Measurements from ENCODE around the gene MAP7D1. TPM values are rescaled to one million over a fixed set of nuclear protein-coding genes. Genes with fewer than 3 reads are reported as not detected.
A peak's percentile ranks its signal among the peaks of the same experiment; 100 is the strongest.

Gene MAP7D1
- total and polyA plus RNA-seq, 2 of the 13 experiments (the other 11 are each of a cell fraction or from before 2014, with no cell fraction given): 5.6 to 7.2 TPM

- TF ChIP-seq IRF1 (CRISPR knock-in tag; IDR thresholded peaks at IDR 0.05; ENCODE audit: low read depth) (no peak), ZNF367 (CRISPR knock-in tag; IDR thresholded peaks at IDR 0.05; ENCODE audit: borderline replicate concordance) (no peak), ELF1 (CRISPR knock-in tag; IDR thresholded peaks at IDR 0.05) (no peak), ZNF768 (CRISPR knock-in tag; IDR thresholded peaks at IDR 0.05) (no peak), FLYWCH1 (CRISPR knock-in tag; IDR thresholded peaks at IDR 0.05) (no peak), MXI1 (IDR thresholded peaks at IDR 0.05; ENCODE audit: borderline replicate concordance, low read depth, low read length) (peak; percentile 47; the same call in 1 of the 3 replicates), ZNF773 (CRISPR knock-in tag; IDR thresholded peaks at IDR 0.05; ENCODE audit: borderline replicate concordance) (no peak), AHR (CRISPR knock-in tag; IDR thresholded peaks at IDR 0.05) (no peak), THYN1 (CRISPR knock-in tag; IDR thresholded peaks at IDR 0.05; ENCODE audit: borderline replicate concordance, low read depth) (no peak; the same call in 1 of the 2 replicates), NKX3-1 (CRISPR knock-in tag; IDR thresholded peaks at IDR 0.05) (no peak), ZNF552 (CRISPR knock-in tag; IDR thresholded peaks at IDR 0.05; ENCODE audit: borderline replicate concordance) (no peak), TBL1XR1 (IDR thresholded peaks at IDR 0.05; ENCODE audit: borderline replicate concordance, low read length, partially characterized antibody) (no peak), THAP7 (CRISPR knock-in tag; IDR thresholded peaks at IDR 0.05) (no peak), SALL1 (CRISPR knock-in tag; IDR thresholded peaks at IDR 0.05) (peak; percentile 75), ZBTB46 (CRISPR knock-in tag; IDR thresholded peaks at IDR 0.05; ENCODE audit: borderline replicate concordance) (no peak), ZBTB42 (CRISPR knock-in tag; IDR thresholded peaks at IDR 0.05) (no peak)
- TF ChIP-seq, protein P1, sequence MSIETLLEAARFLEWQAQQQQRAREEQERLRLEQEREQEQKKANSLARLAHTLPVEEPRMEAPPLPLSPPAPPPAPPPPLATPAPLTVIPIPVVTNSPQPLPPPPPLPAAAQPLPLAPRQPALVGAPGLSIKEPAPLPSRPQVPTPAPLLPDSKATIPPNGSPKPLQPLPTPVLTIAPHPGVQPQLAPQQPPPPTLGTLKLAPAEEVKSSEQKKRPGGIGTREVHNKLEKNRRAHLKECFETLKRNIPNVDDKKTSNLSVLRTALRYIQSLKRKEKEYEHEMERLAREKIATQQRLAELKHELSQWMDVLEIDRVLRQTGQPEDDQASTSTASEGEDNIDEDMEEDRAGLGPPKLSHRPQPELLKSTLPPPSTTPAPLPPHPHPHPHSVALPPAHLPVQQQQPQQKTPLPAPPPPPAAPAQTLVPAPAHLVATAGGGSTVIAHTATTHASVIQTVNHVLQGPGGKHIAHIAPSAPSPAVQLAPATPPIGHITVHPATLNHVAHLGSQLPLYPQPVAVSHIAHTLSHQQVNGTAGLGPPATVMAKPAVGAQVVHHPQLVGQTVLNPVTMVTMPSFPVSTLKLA (IDR thresholded peaks at IDR 0.05): no peak
- TF ChIP-seq, protein P2, sequence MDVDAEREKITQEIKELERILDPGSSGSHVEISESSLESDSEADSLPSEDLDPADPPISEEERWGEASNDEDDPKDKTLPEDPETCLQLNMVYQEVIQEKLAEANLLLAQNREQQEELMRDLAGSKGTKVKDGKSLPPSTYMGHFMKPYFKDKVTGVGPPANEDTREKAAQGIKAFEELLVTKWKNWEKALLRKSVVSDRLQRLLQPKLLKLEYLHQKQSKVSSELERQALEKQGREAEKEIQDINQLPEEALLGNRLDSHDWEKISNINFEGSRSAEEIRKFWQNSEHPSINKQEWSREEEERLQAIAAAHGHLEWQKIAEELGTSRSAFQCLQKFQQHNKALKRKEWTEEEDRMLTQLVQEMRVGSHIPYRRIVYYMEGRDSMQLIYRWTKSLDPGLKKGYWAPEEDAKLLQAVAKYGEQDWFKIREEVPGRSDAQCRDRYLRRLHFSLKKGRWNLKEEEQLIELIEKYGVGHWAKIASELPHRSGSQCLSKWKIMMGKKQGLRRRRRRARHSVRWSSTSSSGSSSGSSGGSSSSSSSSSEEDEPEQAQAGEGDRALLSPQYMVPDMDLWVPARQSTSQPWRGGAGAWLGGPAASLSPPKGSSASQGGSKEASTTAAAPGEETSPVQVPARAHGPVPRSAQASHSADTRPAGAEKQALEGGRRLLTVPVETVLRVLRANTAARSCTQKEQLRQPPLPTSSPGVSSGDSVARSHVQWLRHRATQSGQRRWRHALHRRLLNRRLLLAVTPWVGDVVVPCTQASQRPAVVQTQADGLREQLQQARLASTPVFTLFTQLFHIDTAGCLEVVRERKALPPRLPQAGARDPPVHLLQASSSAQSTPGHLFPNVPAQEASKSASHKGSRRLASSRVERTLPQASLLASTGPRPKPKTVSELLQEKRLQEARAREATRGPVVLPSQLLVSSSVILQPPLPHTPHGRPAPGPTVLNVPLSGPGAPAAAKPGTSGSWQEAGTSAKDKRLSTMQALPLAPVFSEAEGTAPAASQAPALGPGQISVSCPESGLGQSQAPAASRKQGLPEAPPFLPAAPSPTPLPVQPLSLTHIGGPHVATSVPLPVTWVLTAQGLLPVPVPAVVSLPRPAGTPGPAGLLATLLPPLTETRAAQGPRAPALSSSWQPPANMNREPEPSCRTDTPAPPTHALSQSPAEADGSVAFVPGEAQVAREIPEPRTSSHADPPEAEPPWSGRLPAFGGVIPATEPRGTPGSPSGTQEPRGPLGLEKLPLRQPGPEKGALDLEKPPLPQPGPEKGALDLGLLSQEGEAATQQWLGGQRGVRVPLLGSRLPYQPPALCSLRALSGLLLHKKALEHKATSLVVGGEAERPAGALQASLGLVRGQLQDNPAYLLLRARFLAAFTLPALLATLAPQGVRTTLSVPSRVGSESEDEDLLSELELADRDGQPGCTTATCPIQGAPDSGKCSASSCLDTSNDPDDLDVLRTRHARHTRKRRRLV (CRISPR knock-in tag; IDR thresholded peaks at IDR 0.05): no peak
These were observed 32.0 kb downstream of the MAP7D1 start (continued) for GRCh38 chr1:36187800-36188593.
